A673 (cell line): Measurements from ENCODE around the gene HAUS2. TPM values are rescaled to one million over a fixed set of nuclear protein-coding genes. Genes with fewer than 3 reads are reported as not detected.

Experiments used
- BruUV-seq: library from RNA; stranded (reverse); fragments of 400-500 nt; replicated peaks from 2 replicates; lab custom pipeline; 2021; lab: Mats Ljungman, UMichigan
- CTCF ChIA-PET: fragments of 300-600 bp; sonication (Branson Sonifier 250); formaldehyde crosslinking; loops from one replicate; lab custom pipeline; 2022; ENCODE audit warnings: antibody characterized with exemption; lab: Charles Lee
- POLR2A ChIA-PET: fragments of 300-600 bp; sonication (Branson Sonifier 250); formaldehyde crosslinking; loops from one replicate; lab custom pipeline; 2022; ENCODE audit warnings: antibody characterized with exemption; ENCODE audit not compliant: low non-redundant PET; lab: Charles Lee
- DNase-seq: peaks from one replicate; pipeline ENCODE4 v3.0.0-alpha.2; 2015; ENCODE audit warnings: low spot score
- H3K27ac ChIP-seq: fragments of 200-600 bp; sonication (generic); 2 replicates; pipeline ENCODE4 v1.5.1; 2016; ENCODE audit warnings: mixed run types, low read depth, mild to moderate bottlenecking, mixed read lengths, antibody characterized with exemption, low read length; ENCODE audit not compliant: poor library complexity, severe bottlenecking
- H3K27me3 ChIP-seq: fragments of 200-600 bp; sonication (generic); replicated peaks from 2 replicates; pipeline ENCODE4 v1.6.1; 2017; ENCODE audit warnings: mixed run types, low read depth, mild to moderate bottlenecking, mixed read lengths, antibody characterized with exemption, low read length; ENCODE audit not compliant: insufficient read depth, poor library complexity
- H3K36me3 ChIP-seq: fragments of 200-600 bp; sonication (generic); 2 replicates; pipeline ENCODE4 v1.6.1; 2016; ENCODE audit warnings: mixed run types, mild to moderate bottlenecking, mixed read lengths, antibody characterized with exemption, low read length; ENCODE audit not compliant: insufficient read depth, poor library complexity, severe bottlenecking
- H3K4me1 ChIP-seq: fragments of 200-600 bp; sonication (generic); 2 replicates; pipeline ENCODE4 v1.6.1; 2017; ENCODE audit warnings: mixed run types, mild to moderate bottlenecking, mixed read lengths, antibody characterized with exemption, low read length; ENCODE audit not compliant: insufficient read depth, poor library complexity, severe bottlenecking
- H3K4me3 ChIP-seq: fragments of 200-600 bp; sonication (generic); 2 replicates; pipeline ENCODE4 v1.5.1; 2016; ENCODE audit warnings: low read depth, mixed run types, mild to moderate bottlenecking, mixed read lengths, low read length; ENCODE audit not compliant: poor library complexity, severe bottlenecking
- H3K9me3 ChIP-seq: fragments of 200-600 bp; sonication (generic); 2 replicates; pipeline ENCODE4 v1.6.1; 2016; ENCODE audit warnings: mixed run types, low read depth, mild to moderate bottlenecking, mixed read lengths, antibody characterized with exemption, low read length; ENCODE audit not compliant: poor library complexity, severe bottlenecking
- EZH2 ChIP-seq: fragments of 200-600 bp; sonication (generic); IDR thresholded peaks from 2 replicates; pipeline ENCODE4 v1.6.1; 2017; ENCODE audit warnings: borderline replicate concordance, low read depth, mild to moderate bottlenecking, mixed read lengths, antibody characterized with exemption, low read length; ENCODE audit not compliant: poor library complexity, severe bottlenecking
- intact Hi-C: fragments of 100-400 bp; cut with micrococcal nuclease; formaldehyde crosslinking; loops from one replicate; pipeline ENCODE4 v1.10.0; 2022; ENCODE audit not compliant: unreplicated experiment
- total RNA-seq: library from RNA; stranded (reverse); gene quantifications from 2 replicates; pipeline ENCODE4 v1.2.3, GENCODE V29; 2021
- TF ChIP-seq, protein P1 (sequence below): fragments of 300-800, 200-600 bp; sonication (generic); conservative IDR thresholded peaks from 2 replicates; pipeline ENCODE4 v1.5.1; 2017; ENCODE audit warnings: low read depth, mild to moderate bottlenecking, antibody characterized with exemption, low read length, moderate library complexity, mixed read lengths

Gene HAUS2
- total RNA-seq, 1 experiment from 2014 or later, result 44.1 TPM

DNA sequence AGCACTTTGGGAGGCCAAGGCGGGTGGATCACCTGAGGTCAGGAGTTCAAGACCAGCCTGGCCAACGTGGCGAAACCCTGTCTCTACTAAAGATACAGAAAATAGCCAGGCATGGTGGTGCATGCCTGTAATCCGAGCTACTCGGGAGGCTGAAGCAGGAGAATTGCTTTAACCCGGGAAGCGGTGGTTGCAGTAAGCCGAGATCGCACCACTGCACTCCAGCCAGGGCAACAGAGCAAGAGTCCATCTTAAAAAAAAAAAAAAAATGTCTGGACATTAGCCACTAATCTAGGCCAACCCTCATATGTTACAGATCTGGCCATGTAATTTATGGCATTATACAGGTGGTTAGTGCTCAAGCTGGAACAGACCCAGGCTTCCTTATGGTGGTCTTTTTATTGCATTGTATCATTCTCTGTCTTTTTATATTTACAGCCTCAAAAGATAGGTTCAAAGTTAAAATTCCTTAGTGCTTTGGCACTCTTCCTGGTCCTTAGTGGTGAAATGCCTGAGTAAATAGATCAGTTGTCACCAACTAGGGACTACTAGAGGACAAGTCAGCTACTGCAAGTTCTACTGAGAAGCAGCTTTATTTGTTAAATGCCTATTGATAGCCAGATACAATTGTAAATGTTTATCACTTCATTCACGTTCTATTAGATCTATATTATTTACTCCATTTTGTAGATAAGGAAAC lies 42.7 kb downstream of the HAUS2 start:
- DNase-seq, result peak; percentile 49
- TF ChIP-seq, protein P1, sequence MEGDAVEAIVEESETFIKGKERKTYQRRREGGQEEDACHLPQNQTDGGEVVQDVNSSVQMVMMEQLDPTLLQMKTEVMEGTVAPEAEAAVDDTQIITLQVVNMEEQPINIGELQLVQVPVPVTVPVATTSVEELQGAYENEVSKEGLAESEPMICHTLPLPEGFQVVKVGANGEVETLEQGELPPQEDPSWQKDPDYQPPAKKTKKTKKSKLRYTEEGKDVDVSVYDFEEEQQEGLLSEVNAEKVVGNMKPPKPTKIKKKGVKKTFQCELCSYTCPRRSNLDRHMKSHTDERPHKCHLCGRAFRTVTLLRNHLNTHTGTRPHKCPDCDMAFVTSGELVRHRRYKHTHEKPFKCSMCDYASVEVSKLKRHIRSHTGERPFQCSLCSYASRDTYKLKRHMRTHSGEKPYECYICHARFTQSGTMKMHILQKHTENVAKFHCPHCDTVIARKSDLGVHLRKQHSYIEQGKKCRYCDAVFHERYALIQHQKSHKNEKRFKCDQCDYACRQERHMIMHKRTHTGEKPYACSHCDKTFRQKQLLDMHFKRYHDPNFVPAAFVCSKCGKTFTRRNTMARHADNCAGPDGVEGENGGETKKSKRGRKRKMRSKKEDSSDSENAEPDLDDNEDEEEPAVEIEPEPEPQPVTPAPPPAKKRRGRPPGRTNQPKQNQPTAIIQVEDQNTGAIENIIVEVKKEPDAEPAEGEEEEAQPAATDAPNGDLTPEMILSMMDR, result peak; percentile 56
- TF ChIP-seq EZH2, result no peak
- CTCF ChIA-PET, result interaction anchor here (0.8 to 1.0 kb wide), 2 partner anchors 9 to 16 kb away, joined by 3 read pairs; partner anchors contain the start of gene STARD9

DNA sequence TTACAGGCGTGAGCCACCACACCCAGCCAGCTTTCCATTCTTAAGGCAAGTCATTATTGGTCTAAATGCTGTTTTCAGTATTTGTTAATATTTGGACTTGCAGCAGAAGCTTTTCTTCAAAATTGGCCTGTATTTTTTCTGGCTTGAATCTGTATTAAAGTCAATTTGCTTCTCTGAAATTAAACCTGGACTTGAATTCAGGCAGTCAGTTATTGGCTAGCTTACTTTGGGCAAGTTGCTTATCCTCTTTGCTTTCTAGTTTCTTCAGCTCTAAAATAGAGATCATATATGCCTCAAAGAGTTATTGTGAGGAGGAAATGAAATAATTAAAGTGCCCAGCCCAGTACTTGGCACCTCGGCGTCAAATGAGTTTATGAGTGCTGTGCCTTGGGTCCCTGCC lies 44.1 kb downstream of the HAUS2 start:
- no peak for TF ChIP-seq EZH2
- TF ChIP-seq, protein P1, result no peak
- H3K4me1 ChIP-seq, result peaks cover 6% of the 10 kb centered on the region
- intact Hi-C loops, result no loop called here
- no peak for DNase-seq
- H3K9me3 ChIP-seq, result no peaks in the 10 kb centered on the region
- CTCF ChIA-PET, result interaction anchor here (0.6 kb wide), 1 partner anchor 27 kb away, joined by 3 read pairs; no protein-coding TSS in a partner anchor
- H3K27ac ChIP-seq, result no peak overlapping the region
- no peak overlapping the region for H3K4me3 ChIP-seq
- POLR2A ChIA-PET, result no interaction called here
- peaks cover 3% of the 10 kb centered on the region for H3K36me3 ChIP-seq
- no TSS peak for BruUV-seq
- H3K27me3 ChIP-seq, result no peaks in the 10 kb centered on the region

More for the DNA sequence above, 42.7 kb downstream of the HAUS2 start:
- BruUV-seq, result no TSS peak
- Histone ChIP-seq H3K27me3 (no peaks in the 10 kb centered on the region), H3K36me3 (peaks cover 6% of the 10 kb centered on the region), H3K9me3 (no peaks in the 10 kb centered on the region), H3K27ac (no peak overlapping the region), H3K4me1 (peaks cover 6% of the 10 kb centered on the region), H3K4me3 (no peak overlapping the region)
- POLR2A ChIA-PET, result interaction anchor here (0.5 to 0.6 kb wide), 2 partner anchors 16 to 81 kb away, joined by 3 to 8 read pairs; partner anchors contain the start of gene STARD9
- intact Hi-C loops, result no loop called here

DNA sequence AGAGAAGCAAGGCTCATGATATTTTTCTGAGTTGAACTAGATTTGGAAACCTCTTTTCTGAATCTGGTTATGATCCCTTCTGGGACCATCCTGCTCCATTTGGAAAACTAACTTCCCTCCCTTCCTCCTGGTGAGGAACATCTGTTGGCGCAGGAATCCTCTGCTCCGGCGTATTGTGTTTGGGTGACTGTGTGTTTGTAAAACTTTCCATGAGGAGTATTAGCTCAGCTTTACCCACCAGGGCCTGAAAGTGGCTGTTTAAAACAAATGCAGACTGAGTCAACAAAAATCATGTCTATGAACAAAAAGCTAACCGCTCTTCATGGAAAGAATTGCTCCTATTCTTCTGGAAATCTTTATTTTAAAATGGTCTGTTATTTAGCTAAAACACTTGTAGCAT lies 44.5 kb downstream of the HAUS2 start:
- no peak overlapping the region for H3K4me3 ChIP-seq
- ChIA-PET POLR2A (interaction anchor here (0.7 kb wide), 1 partner anchor 215 kb away, joined by 7 read pairs; no protein-coding TSS in a partner anchor), CTCF (interaction anchor here (0.6 kb wide), 1 partner anchor 27 kb away, joined by 3 read pairs; no protein-coding TSS in a partner anchor)
- H3K4me1 ChIP-seq, result peaks cover 6% of the 10 kb centered on the region
- TF ChIP-seq, protein P1, result no peak
- no peak for TF ChIP-seq EZH2
- intact Hi-C loops, result no loop called here
- no peaks in the 10 kb centered on the region for H3K9me3 ChIP-seq
- no TSS peak for BruUV-seq
- no peak for DNase-seq
- no peak overlapping the region for H3K27ac ChIP-seq
- no peaks in the 10 kb centered on the region for H3K27me3 ChIP-seq
- H3K36me3 ChIP-seq, result peaks cover 3% of the 10 kb centered on the region
